MM.1S (cell line): Measurements from ENCODE around the gene MANBA.

Experiments used
- CTCF ChIP-seq: fragments of 300-600 bp; sonication (generic); IDR thresholded peaks from 2 replicates; pipeline ENCODE4 v1.5.1; 2016; ENCODE audit warnings: antibody characterized with exemption, low read length, mixed read lengths
- EZH2 ChIP-seq: fragments of 300-600 bp; sonication (generic); optimal IDR thresholded peaks from 2 replicates; pipeline ENCODE3; 2017; ENCODE audit warnings: low read depth, mild to moderate bottlenecking, antibody characterized with exemption, low read length, mixed read lengths

GRCh38 chr4:102678107-102678506, 82.7 kb downstream of the MANBA start:
- TF ChIP-seq CTCF (no peak), EZH2 (no peak)
